Mesenchymal stem cell (in vitro differentiated cells and primary cell): ENCODE results near the gene OXCT2.

Source experiments
- DNase-seq: peaks from one replicate; pipeline ENCODE4 v3.0.0-alpha.2; 2013
- H2AFZ ChIP-seq: one replicate; pipeline ENCODE4 v1.6.1; 2013; ENCODE audit warnings: low read depth, mild to moderate bottlenecking, control low read depth, inconsistent platforms, low read length, moderate library complexity
- H2AK5ac ChIP-seq: 2 replicates; pipeline ENCODE4 v1.6.1; 2013; ENCODE audit warnings: low read length, moderate library complexity, mild to moderate bottlenecking, inconsistent platforms; ENCODE audit not compliant: severe bottlenecking
- H2BK120ac ChIP-seq: one replicate; pipeline ENCODE4 v1.6.1; 2013; ENCODE audit warnings: low read depth, mild to moderate bottlenecking, inconsistent platforms, low read length, moderate library complexity
- H2BK12ac ChIP-seq, 2 experiments: one replicate each; pipeline ENCODE4 v1.6.1; 2013; ENCODE audit warnings: inconsistent platforms in 2 of 2, low read length in 2 of 2, mild to moderate bottlenecking in 2 of 2, moderate library complexity in 2 of 2, control low read depth in 1 of 2
- H2BK15ac ChIP-seq: one replicate; pipeline ENCODE4 v1.6.1; 2013; ENCODE audit warnings: mild to moderate bottlenecking, low read depth, inconsistent platforms; ENCODE audit not compliant: poor library complexity, severe bottlenecking
- H2BK5ac ChIP-seq: 2 replicates; pipeline ENCODE4 v1.6.1; 2013; ENCODE audit warnings: low read depth, mild to moderate bottlenecking, low read length, control low read depth, inconsistent platforms; ENCODE audit not compliant: poor library complexity, severe bottlenecking
- H3K14ac ChIP-seq, 2 experiments: one replicate each; pipeline ENCODE4 v1.6.1; 2013; ENCODE audit warnings: inconsistent platforms in 2 of 2, low read length in 2 of 2, control low read depth in 1 of 2, mild to moderate bottlenecking in 1 of 2, moderate library complexity in 1 of 2
- H3K18ac ChIP-seq, 2 experiments: one replicate each; pipeline ENCODE4 v1.6.1; 2013; ENCODE audit warnings: inconsistent platforms in 2 of 2, low read length in 2 of 2, control low read depth in 1 of 2, low read depth in 1 of 2, mild to moderate bottlenecking in 1 of 2
- H3K23ac ChIP-seq, 2 experiments: one replicate each; pipeline ENCODE4 v1.6.1; 2013; ENCODE audit warnings: inconsistent platforms in 2 of 2, low read length in 2 of 2, mild to moderate bottlenecking in 2 of 2, moderate library complexity in 2 of 2, control low read depth in 1 of 2
- H3K27ac ChIP-seq: 2 replicates; pipeline ENCODE4 v1.5.1; 2013; ENCODE audit warnings: mild to moderate bottlenecking, moderate library complexity, low read length, control low read depth, inconsistent platforms; ENCODE audit not compliant: poor library complexity, severe bottlenecking
- H3K27me3 ChIP-seq, 2 experiments: 2 replicates each; pipeline versions ENCODE4 v1.6.1 to v1.7.0; 2013; ENCODE audit warnings: low read length in 2 of 2, mild to moderate bottlenecking in 2 of 2, moderate library complexity in 2 of 2, control low read depth in 1 of 2, inconsistent platforms in 1 of 2; ENCODE audit not compliant: control insufficient read depth in 1 of 2, insufficient read depth in 1 of 2
- H3K36me3 ChIP-seq, 2 experiments: 2 replicates each; pipeline versions ENCODE4 v1.6.1 to v1.7.0; 2013; ENCODE audit warnings: low read length in 2 of 2, control low read depth in 1 of 2, inconsistent platforms in 1 of 2, low read depth in 1 of 2, mild to moderate bottlenecking in 1 of 2; ENCODE audit not compliant: insufficient read depth in 2 of 2, control insufficient read depth in 1 of 2
- H3K4ac ChIP-seq, 2 experiments: one replicate each; pipeline ENCODE4 v1.6.1; 2013; ENCODE audit warnings: inconsistent platforms in 2 of 2, low read length in 2 of 2, mild to moderate bottlenecking in 2 of 2, moderate library complexity in 2 of 2, control low read depth in 1 of 2, low read depth in 1 of 2
- H3K4me1 ChIP-seq: 2 replicates; pipeline ENCODE4 v1.6.1; 2013; ENCODE audit warnings: low read depth, low read length, control low read depth; ENCODE audit not compliant: control insufficient read depth, insufficient read depth
- H3K4me2 ChIP-seq: 2 replicates; pipeline ENCODE4 v1.6.1; 2013; ENCODE audit warnings: low read length, mild to moderate bottlenecking, inconsistent platforms; ENCODE audit not compliant: poor library complexity, severe bottlenecking
- H3K4me3 ChIP-seq, 2 experiments: 2 replicates each; pipeline versions ENCODE4 v1.5.1 to v1.7.0; 2013; ENCODE audit warnings: low read length in 2 of 2, mild to moderate bottlenecking in 2 of 2, control low read depth in 1 of 2, low read depth in 1 of 2; ENCODE audit not compliant: insufficient read depth in 1 of 2
- H3K79me1 ChIP-seq: replicated peaks from 2 replicates; pipeline ENCODE4 v1.6.1; 2013; ENCODE audit warnings: mild to moderate bottlenecking, control low read depth, low read length, inconsistent platforms; ENCODE audit not compliant: poor library complexity, severe bottlenecking
- H3K9ac ChIP-seq: 2 replicates; pipeline ENCODE4 v1.7.0; 2013; ENCODE audit warnings: mild to moderate bottlenecking, low read length, moderate library complexity
- H3K9me3 ChIP-seq: 2 replicates; pipeline ENCODE4 v1.7.0; 2013; ENCODE audit warnings: mild to moderate bottlenecking, low read length; ENCODE audit not compliant: control insufficient read depth
- H4K8ac ChIP-seq: one replicate; pipeline ENCODE4 v1.6.1; 2013; ENCODE audit warnings: inconsistent platforms, mild to moderate bottlenecking, low read length, moderate library complexity
- H4K91ac ChIP-seq: one replicate; pipeline ENCODE4 v1.6.1; 2013; ENCODE audit warnings: mild to moderate bottlenecking, low read length, inconsistent platforms
- WGBS: methylation state at CpG from one replicate; pipeline ENCODE4 v1.1.7; 2013; ENCODE audit warnings: mixed read lengths; 5-methylcytosine and 5-hydroxymethylcytosine counted together

The OXCT2 gene

DNA sequence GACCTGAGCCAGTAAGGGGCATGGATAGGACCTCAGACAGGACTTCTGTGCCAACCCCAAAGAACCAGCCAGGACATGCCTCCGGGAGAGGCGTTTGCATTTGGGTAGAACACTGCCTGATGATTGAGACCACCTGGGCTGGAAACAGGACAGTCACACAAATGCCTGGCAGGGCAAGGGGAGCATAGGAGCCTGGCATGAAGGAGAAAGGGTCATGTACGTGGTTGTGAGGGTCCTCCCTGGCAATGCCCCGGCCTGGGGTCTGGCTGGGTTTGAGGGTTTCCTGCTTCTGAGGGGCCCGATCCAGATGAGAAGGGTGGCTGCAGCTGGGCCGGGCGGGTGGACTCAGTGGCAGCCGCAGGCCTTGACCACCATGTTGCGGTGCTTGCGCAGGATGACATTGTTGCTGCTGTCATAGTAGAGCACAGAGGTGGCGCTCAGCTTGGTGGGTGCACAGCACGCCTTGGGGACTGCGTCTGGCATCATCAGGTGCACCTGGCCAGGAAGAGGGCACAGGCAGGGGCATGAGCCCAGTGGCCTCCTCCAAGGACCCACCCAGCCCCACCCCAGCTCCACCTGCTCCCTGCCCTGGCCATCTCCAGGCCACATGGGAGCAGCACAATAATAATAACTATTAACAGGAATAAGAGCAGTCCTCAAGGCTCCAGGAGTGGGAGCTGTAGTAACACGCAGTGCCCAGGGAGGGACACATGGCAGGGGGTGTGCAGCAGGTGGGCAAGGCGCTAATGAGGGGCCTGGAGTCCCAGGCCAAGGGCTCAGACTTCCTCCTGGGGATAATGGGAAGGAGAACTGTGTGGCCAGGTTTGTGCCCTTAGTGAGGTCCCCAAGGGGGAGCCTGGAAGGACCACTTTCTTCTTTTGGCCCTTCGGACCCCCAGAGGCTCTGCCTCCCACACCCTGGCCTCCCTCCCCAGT lies 10.8 kb downstream of the OXCT2 start:
- no peak for DNase-seq
- H2BK120ac ChIP-seq: no peak overlapping the region
- H3K23ac ChIP-seq: no peak overlapping the region
- no peak overlapping the region for H2BK12ac ChIP-seq
- H3K27me3 ChIP-seq: no peaks in the 10 kb centered on the region
- no peak overlapping the region for H2AK5ac ChIP-seq
- H2BK15ac ChIP-seq: no peak overlapping the region
- H3K4me1 ChIP-seq: no peaks in the 10 kb centered on the region
- no peak overlapping the region for H3K9ac ChIP-seq
- 94% methylated on average over 16 of the region's 16 CpGs for WGBS
- no peak overlapping the region for H4K91ac ChIP-seq
- no peak overlapping the region for H3K4ac ChIP-seq
- H3K4me2 ChIP-seq: no peak overlapping the region
- H4K8ac ChIP-seq: no peak overlapping the region
- H3K79me1 ChIP-seq: no peaks in the 10 kb centered on the region
- H2BK5ac ChIP-seq: no peak overlapping the region
- H3K18ac ChIP-seq: no peak overlapping the region
- H3K36me3 ChIP-seq: peaks cover 38 to 41% of the 10 kb centered on the region in 2 experiments
- H2AFZ ChIP-seq: no peak overlapping the region
- H3K14ac ChIP-seq: no peak overlapping the region
- H3K27ac ChIP-seq: no peak overlapping the region
- no peaks in the 10 kb centered on the region for H3K9me3 ChIP-seq
- no peak overlapping the region for H3K4me3 ChIP-seq

- Histone ChIP-seq H3K36me3 (peaks cover 47 to 50% of the 10 kb centered on the region in 2 experiments), H4K8ac (no peak overlapping the region), H3K4me1 (no peaks in the 10 kb centered on the region), H2BK15ac (no peak overlapping the region), H3K9me3 (no peaks in the 10 kb centered on the region), H3K27me3 (no peaks in the 10 kb centered on the region), H2AFZ (no peak overlapping the region), H3K4ac (no peak overlapping the region), H3K9ac (no peak overlapping the region), H3K27ac (no peak overlapping the region), H4K91ac (no peak overlapping the region), H3K18ac (no peak overlapping the region), H3K79me1 (no peaks in the 10 kb centered on the region), H3K4me2 (no peak overlapping the region), H2BK5ac (no peak overlapping the region), H3K23ac (no peak overlapping the region), H2AK5ac (no peak overlapping the region), H2BK12ac (no peak overlapping the region), H3K14ac (no peak overlapping the region), H2BK120ac (no peak overlapping the region), H3K4me3 (no peak overlapping the region)
- no peak for DNase-seq
Measured at GRCh38 chr1:39759436-39759726, 11.8 kb downstream of the OXCT2 start.

DNA sequence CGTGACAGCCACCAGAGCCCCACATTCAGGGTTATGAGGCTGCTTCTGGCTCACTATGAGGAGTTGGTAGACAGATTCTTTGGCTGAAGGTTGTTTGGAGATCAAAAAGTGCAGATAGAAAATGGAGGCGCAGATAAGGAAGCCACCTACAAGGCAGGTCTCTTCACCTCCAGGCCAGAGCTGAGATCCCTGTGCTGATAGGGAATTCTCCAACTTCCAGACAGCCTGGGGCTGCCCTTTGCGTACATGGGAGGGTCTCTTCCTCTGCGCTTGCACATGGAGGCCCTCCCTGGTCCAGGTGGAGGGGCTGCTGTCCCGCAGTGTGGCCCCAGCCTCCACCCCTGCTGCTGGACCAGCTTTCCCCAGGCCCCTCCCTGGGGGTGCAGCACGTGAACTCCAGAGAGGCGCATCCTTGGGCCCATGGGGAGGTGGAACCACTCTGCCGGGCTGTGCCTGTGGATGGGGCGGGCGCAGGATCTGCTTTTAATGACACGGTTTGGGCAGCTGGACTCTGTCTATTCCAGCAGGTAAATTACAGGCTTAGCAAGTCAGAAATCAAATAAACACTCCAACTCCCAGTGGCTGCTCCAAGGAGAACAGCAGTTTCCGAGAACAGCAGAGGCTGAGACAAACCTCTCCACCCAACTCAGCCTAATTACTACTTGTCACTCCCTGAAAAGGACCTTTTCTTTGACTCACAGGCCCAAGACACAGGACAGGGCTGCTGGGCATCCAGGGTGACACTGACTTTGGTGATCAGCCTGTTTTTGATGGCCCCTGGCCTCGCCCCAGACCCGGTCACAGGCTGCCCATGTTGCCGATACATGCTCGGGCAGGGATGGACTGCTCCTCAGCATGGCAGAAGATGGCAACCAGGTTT lies 12.4 kb downstream of the OXCT2 start:
- Histone ChIP-seq H3K4me2 (no peak overlapping the region), H4K8ac (no peak overlapping the region), H2AK5ac (no peak overlapping the region), H2AFZ (no peak overlapping the region), H4K91ac (no peak overlapping the region), H3K23ac (no peak overlapping the region), H3K4ac (no peak overlapping the region), H3K4me3 (no peak overlapping the region), H3K18ac (no peak overlapping the region), H3K36me3 (peaks cover 47 to 56% of the 10 kb centered on the region in 2 experiments), H3K27me3 (no peaks in the 10 kb centered on the region), H3K9ac (no peak overlapping the region), H3K27ac (no peak overlapping the region), H3K4me1 (no peaks in the 10 kb centered on the region), H3K79me1 (no peaks in the 10 kb centered on the region), H2BK120ac (no peak overlapping the region), H2BK15ac (no peak overlapping the region), H2BK5ac (no peak overlapping the region), H3K14ac (no peak overlapping the region), H2BK12ac (no peak overlapping the region), H3K9me3 (no peaks in the 10 kb centered on the region)
- no peak for DNase-seq
- 98% methylated on average over 16 of the region's 16 CpGs for WGBS

DNA sequence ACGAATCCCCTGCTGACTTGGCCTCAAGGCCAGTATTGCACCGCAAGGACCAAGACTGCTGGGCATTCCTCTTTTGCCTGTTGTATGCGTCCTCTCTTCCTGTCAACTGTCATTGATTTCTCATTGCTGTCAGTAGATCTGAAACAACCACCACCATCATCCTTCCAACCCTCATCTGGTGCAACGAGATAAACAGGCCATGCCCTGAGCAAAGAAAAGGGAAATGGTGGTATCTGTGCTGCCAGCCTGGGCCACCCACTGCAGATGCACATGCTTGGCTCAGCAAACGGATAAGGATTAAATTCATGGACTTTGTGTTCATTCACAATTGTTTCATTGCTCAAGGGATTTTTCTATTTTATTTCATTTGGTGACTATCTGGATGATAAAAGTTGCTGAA lies 13.6 kb downstream of the OXCT2 start:
- no peaks in the 10 kb centered on the region for H3K9me3 ChIP-seq
- H3K27ac ChIP-seq: no peak overlapping the region

More for the DNA sequence above, 13.6 kb downstream of the OXCT2 start:
- H4K91ac ChIP-seq: no peak overlapping the region
- H3K14ac ChIP-seq: no peak overlapping the region
- H2BK12ac ChIP-seq: no peak overlapping the region
- no peak overlapping the region for H2AK5ac ChIP-seq
- no peaks in the 10 kb centered on the region for H3K27me3 ChIP-seq
- H3K4ac ChIP-seq: no peak overlapping the region
- no peaks in the 10 kb centered on the region for H3K79me1 ChIP-seq
- no peak overlapping the region for H3K23ac ChIP-seq
- no peaks in the 10 kb centered on the region for H3K4me1 ChIP-seq
- H2BK5ac ChIP-seq: no peak overlapping the region
- no peak overlapping the region for H2BK120ac ChIP-seq
- H3K4me3 ChIP-seq: no peak overlapping the region
- no peak overlapping the region for H3K18ac ChIP-seq
- no peak overlapping the region for H3K4me2 ChIP-seq
- no peak overlapping the region for H3K9ac ChIP-seq
- WGBS: 98% methylated on average over 5 of the region's 5 CpGs
- peaks cover 60 to 69% of the 10 kb centered on the region in 2 experiments for H3K36me3 ChIP-seq
- H2AFZ ChIP-seq: no peak overlapping the region
- no peak overlapping the region for H2BK15ac ChIP-seq
- no peak overlapping the region for H4K8ac ChIP-seq
- DNase-seq: no peak
